ENCODE data around the gene C16orf96.
"Not testable (repeated sequence)": the region's sequence is repeated elsewhere in the genome, so short reads cannot be mapped to it uniquely, and the experiment has no call there.

The C16orf96 gene

GRCh38 chr16:4566144-4566543 is 10.0 kb downstream of the C16orf96 start:
- DNase-seq (ENCODE audit: low read depth in 2 of 2) = no peak

- DNase-seq (ENCODE audit: low read depth in 2 of 2) = no peak
These were observed 13.9 kb downstream of the C16orf96 start for GRCh38 chr16:4570086-4570485.

- no peak for DNase-seq (ENCODE audit: low read depth in 2 of 2)
These were observed 14.7 kb downstream of the C16orf96 start for GRCh38 chr16:4570688-4571321.

GRCh38 chr16:4572715-4573114 is 16.6 kb downstream of the C16orf96 start:
- DNase-seq (ENCODE audit: low read depth in 2 of 2) = no peak

- not testable (repeated sequence) for DNase-seq (ENCODE audit: low read depth in 2 of 2)
These were observed 17.8 kb downstream of the C16orf96 start for GRCh38 chr16:4573926-4574325.

- no peak for DNase-seq (ENCODE audit: low read depth in 2 of 2)
These were observed 19.0 kb downstream of the C16orf96 start for GRCh38 chr16:4574919-4575705.

- no peak for DNase-seq (ENCODE audit: low read depth in 2 of 2)
These were observed 19.9 kb downstream of the C16orf96 start for GRCh38 chr16:4576008-4576407.

GRCh38 chr16:4578961-4579530 is 22.9 kb downstream of the C16orf96 start:
- no peak for DNase-seq (ENCODE audit: low read depth in 2 of 2)

- no peak for DNase-seq (ENCODE audit: low read depth in 2 of 2)
These were observed 24.1 kb downstream of the C16orf96 start for GRCh38 chr16:4580250-4580649.

GRCh38 chr16:4583906-4584305 is 27.8 kb downstream of the C16orf96 start:
- no peak for DNase-seq (ENCODE audit: low read depth in 2 of 2)

- DNase-seq (ENCODE audit: low read depth in 2 of 2) = no peak
These were observed 30.2 kb downstream of the C16orf96 start for GRCh38 chr16:4586291-4586690.

- DNase-seq (ENCODE audit: low read depth in 2 of 2) = no peak
These were observed 32.2 kb downstream of the C16orf96 start for GRCh38 chr16:4588386-4588785.

- DNase-seq (ENCODE audit: low read depth in 2 of 2) = no peak
These were observed 32.8 kb downstream of the C16orf96 start for GRCh38 chr16:4588961-4589360.

GRCh38 chr16:4591191-4591590 is 35.1 kb downstream of the C16orf96 start:
- no peak for DNase-seq (ENCODE audit: low read depth in 2 of 2)

- no peak for DNase-seq (ENCODE audit: low read depth in 2 of 2)
These were observed 35.7 kb downstream of the C16orf96 start for GRCh38 chr16:4591706-4592470.

GRCh38 chr16:4593086-4593485 is 36.9 kb downstream of the C16orf96 start:
- no peak for DNase-seq (ENCODE audit: low read depth in 2 of 2)

GRCh38 chr16:4594433-4595410 is 38.6 kb downstream of the C16orf96 start:
- DNase-seq (ENCODE audit: low read depth in 2 of 2) = no peak

GRCh38 chr16:4597174-4597573 is 41.0 kb downstream of the C16orf96 start:
- DNase-seq (ENCODE audit: low read depth in 2 of 2) = no peak

GRCh38 chr16:4599037-4599436 is 42.9 kb downstream of the C16orf96 start:
- DNase-seq (ENCODE audit: low read depth in 2 of 2) = no peak

GRCh38 chr16:4599545-4599944 is 43.4 kb downstream of the C16orf96 start:
- no peak for DNase-seq (ENCODE audit: low read depth in 2 of 2)
